Left cardiac atrium (tissue), 4 donors: Measurements from ENCODE around the gene EP400. TPM values are rescaled to one million over a fixed set of nuclear protein-coding genes. Genes with fewer than 3 reads are reported as not detected.
"Not testable (repeated sequence)": the region's sequence is repeated elsewhere in the genome, so short reads cannot be mapped to it uniquely, and the experiment has no call there.

Source experiments
- ATAC-seq, 2 donors: fragments of 200-7000 bp; cut with Tn5 transposase; one replicate each; pipeline ENCODE4 v1.9.1; 2020; ENCODE audit warnings: mild to moderate bottlenecking in 2 of 2, moderate library complexity in 2 of 2
- DNase-seq: peaks from one replicate; pipeline ENCODE4 v3.0.0-alpha.2; 2020
- intact Hi-C, 2 donors: fragments of 100-400 bp; cut with DNase I; formaldehyde crosslinking; loops; one replicate each; pipeline versions ENCODE4 v1.14.1 to v1.15.1; 2022 to 2023
- total RNA-seq, 2 donors: library from RNA; stranded (reverse); fragmentation: NEBNext Ultra II Directional; extraction: Animal tissue kit (Norgen Biotek cat#: 25700); gene quantifications; one replicate each; pipeline ENCODE4 v1.2.1, GENCODE V29; 2021
- donor health status: DM: no; HTN: yes; CAD: no.
- donor health status: DM: no; HTN: yes; CAD: no; lungs with severe emphysema.
- donor health status: DM: yes; HTN: yes; CAD: no.
- donor health status: Dilated cardiomyopathy.

The EP400 gene
- total RNA-seq, 2 donors from 2014 or later: 15.7 to 21.1 TPM

DNA sequence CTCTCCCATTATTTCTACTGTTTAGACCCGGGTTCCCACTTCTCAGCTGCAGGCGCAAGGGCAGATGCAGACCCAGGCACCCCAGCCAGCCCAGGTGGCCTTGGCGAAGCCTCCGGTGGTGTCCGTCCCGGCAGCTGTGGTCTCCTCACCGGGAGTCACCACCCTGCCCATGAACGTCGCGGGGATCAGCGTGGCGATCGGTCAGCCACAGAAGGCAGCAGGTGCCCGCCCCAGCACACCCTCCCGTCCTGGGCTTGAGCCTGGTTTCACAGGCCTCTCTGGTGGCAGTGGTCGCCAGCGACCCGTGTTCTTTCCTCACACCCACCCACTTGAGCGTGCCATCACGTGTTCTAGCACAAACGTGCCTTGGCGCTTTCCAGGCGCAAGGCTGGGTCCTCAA, 117.0 kb downstream of the EP400 start:
- DNase-seq (no peak), ATAC-seq (no peak)
- intact Hi-C loops: no loop called here

DNA sequence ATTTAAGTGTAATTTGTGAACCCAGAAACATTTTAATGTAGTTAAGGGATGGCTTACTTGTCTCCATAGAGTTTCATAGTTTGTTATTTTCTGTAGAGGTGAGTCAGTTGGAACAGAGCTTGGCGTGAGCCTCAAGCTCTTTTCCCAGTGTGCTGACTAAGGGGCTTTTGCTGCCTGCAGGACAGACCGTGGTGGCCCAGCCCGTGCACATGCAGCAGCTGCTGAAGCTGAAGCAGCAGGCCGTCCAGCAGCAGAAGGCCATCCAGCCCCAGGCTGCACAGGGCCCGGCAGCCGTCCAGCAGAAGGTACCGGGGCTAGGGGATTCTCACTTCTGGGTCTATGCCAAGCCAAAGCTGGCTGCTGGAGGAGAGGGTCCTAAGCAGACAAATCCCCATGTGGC, 117.4 kb downstream of the EP400 start:
- ATAC-seq (no peak), DNase-seq (no peak)
- intact Hi-C loops: no loop called here

DNA sequence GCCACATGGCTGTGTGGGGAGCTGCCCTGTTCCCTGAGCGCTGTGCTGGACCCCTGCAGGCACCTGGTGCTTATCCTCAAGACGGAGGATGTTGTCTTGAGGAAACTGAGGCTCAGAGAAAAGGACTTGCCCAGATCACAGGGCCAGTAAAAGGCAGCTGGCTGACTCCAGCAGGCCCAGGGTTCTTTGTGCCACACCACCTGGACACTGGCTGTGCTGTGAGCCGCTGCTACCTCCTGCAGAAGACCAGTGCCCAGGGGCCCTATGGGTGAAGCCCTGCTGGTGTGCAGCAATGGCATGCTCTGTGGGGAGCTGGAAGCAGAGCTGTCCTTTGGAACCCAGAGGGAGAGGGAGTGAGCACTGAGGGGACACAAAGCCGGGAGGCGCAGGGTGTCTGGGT, 118.5 kb downstream of the EP400 start:
- no peak for ATAC-seq
- DNase-seq: no peak
- intact Hi-C loops: no loop called here

DNA sequence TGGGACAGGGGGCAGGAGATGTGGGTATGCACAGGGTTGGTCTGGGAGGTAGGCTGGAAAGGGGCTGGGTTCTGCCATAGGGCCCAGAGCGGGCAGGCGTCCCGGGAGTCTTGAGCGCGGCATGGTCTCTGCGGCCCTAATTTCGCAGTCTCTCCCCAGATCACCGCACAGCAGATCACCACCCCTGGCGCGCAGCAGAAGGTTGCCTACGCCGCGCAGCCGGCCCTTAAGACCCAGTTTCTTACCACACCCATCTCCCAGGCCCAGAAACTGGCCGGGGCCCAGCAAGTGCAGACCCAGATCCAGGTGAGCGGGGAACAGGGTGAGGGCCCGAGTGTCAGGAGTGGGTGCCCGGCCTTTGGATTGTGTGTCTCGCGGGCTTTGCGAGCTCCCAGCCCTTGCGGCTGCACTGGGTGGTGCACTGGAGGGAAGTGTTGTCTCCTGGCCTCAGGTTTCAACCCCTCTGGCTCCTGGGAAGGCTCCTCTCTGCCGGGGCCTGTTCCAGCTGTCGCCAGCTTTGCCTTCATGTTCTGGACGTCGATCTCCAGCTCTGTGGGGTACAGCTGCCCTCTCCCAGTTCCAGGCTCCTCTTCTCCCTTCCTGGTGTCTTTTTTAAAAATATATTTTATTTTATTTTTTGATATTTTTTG, 119.7 kb downstream of the EP400 start:
- no peak for ATAC-seq
- DNase-seq: no peak
- intact Hi-C loops: no loop called here

DNA sequence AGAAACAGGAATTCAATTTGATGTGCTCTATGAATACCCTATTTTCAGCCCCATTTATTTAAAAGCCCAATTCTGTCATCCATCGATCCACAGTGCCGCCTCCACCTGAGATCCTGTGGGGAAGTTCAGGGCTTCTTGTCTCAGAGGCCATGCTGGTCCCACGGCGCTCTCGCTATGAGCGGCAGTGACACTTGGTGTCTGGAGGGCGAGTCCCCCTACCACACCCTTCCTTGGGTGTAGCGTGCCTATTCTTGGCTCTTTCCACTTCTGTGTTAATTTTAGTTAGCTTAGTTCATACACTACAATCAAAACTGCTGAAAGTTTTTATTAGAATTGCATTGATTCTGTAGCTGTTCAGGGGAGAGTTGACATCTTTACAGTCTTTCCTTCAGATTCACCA, 120.6 kb downstream of the EP400 start:
- intact Hi-C loops: no loop called here
- ATAC-seq (no peak), DNase-seq (no peak)

DNA sequence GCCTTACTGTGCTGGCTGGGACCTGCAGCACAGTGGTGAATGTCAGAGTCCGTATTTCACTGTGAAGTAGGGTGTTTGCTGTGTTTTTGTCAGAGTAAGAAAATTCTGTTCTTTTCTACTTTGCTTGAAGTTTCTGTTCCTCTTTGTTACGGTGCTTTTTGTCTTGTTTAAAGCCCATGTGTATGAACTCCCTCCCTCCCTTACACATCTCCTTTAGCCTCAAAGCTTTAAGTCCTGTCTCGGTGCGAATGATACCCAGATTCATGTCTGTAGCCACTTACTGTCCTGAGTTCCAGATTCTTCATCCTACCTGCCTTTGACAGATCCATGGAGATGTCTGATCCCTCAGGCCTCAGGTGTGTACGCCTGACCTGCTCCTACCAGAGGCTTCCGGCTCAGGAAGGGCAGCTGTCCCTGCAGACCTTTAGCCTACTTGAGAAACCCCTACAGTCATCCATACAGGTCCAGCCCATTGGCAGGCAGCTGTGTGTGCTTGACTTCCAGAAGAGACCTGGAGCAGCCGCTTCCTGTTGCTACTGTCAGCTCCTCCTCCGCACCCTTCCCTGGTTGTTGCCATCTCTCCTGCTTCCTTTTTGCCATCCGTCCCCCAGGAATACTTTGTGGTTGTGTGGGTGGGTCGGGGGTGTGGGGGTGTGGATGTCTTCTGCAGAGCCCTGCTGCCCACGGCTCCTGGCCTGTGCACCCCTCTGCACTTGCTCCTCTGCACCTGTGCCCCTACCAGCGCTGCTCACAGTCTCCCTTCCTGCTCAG, 121.5 kb downstream of the EP400 start:
- DNase-seq (no peak), ATAC-seq (no peak)
- intact Hi-C loops: no loop called here

DNA sequence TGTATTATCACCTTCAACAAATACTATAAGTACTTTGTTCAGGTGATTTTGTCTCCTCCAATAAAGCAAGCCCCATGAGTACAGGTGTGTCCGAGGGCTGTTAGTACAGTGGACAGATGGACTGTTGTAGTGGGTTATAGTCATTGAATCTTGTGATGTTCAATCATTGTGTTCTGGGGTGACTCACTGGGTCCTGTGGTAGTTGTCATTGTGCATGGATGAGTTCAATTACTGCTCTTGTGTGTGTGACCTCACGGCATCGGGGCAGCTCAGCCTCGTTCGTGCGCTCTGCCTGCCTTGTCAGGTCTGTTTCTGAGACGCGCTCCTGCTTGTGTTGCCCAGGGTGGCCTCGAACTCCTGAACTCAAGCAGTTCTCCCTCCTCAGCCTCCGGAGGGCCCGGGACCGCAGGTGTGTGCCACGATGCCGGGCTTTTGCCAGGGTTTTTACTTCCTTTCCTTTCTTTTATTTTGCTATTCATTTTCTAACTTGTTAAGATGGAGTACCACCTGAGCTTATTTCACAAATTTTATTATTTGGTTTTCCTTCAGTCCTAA, 122.2 kb downstream of the EP400 start:
- no peak for ATAC-seq
- DNase-seq: no peak
- intact Hi-C loops: no loop called here

DNA sequence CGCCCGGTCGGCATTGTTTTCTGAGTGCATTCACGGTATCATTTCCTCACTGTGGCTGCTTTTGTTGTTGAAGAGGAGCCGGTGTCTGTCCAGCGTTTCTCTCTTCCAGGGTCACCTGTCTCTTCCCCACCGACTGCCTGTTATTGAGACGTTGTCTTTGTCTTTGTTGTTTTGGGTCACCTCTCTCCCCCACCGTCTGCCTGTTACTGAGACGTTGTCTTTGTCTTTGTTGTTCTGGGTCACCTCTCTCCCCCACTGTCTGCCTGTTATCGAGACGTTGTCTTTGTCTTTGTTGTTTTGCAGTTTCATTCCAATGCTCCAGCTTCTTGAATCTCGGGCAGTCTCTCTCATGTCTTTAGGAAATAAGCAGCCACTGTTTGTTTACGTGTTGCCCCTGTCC, 124.5 kb downstream of the EP400 start:
- intact Hi-C loops: no loop called here
- ATAC-seq (no peak), DNase-seq (no peak)

DNA sequence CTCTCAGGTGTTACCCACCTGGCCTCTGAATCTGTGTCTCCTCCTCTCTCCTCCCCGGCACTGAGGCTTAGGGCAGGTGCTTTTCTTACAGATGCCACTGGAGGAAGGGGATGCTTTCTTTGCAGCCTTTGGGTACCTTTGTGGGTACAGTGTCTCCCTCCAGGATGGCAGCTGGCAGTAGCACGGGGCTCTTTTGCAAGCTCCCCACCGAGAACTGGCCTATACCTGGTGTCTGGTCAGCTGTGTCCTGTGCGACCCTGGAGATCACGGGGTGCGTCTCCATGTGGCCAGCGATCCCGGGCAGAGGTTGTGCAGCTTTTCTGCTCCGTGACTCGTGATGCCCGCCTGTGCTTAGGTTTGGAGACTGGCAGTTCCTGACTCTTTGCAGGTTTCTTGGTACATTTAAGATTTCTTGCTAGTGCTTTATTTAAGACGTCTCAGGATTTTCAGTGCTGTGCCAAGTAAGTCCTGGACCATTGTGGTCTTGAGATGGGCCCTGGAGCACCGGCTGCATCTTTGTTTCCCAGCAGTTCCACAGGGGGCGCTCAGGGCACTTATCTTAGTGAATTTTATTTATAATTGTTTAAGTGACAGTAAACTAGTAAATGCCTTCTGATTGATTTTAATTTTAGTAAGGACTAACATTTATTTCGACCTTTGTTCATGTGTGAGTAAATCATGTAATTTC, 125.4 kb downstream of the EP400 start:
- intact Hi-C loops: no loop called here
- DNase-seq (no peak), ATAC-seq (no peak)

DNA sequence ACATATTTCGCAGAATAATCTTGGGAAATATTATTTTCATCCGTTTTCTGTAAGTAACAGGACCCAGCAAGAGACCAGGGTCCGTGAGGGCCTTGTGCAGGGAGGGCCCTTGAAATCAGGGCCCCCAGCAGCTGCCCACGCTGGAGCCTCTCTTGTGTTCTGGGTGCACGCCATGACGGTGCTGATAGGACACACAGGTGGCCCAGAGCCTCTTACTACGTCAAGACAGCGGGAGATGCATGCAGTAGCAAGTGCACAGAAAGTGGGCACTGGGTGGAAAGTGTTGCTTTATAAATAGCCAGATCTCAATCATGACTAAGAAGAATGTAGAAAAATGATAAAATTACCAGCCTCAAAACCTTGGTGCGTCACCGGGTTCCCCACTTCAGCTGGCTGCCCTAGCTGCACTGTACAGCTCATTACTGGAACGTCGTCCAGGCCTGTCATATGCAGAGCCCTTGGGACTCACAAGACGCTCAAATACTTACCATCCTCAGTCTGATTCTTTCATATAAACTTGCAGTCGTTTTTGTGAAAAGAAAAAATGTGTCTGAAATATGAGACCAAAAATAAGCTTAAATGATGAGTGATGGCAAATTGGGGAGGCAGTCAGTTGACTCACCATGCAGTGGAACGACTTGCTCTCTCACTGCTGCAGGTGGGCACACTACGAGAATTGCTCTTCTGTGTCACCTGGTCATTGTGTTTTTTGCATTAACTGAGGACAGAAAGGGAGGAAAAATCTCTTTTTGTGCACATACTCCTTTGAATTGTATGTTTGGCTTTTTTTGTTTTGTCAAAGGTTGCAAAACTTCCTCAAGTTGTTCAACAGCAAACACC, 126.2 kb downstream of the EP400 start:
- no peak for ATAC-seq
- no peak for DNase-seq
- intact Hi-C loops: no loop called here

DNA sequence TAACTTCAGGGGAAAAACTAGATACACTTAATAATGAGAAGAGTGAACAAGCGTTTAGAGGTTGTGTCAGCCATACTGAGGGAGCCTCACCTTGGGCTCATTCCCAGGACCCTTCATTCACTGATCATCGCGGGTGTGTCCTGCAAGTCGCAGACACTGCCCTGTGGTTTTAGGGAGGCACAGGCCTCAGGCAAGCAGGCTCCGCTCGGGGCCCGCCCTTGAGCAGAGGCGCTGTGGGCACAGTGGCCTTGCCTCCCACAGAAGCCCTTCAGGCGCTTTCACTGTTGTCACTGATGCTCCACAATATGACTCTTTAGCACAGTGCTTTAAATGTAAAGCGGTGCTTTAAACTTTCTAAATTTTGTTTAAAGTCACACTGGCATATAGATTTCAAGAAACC, 127.0 kb downstream of the EP400 start:
- ATAC-seq: no peak
- intact Hi-C loops: no loop called here
- DNase-seq: no peak

DNA sequence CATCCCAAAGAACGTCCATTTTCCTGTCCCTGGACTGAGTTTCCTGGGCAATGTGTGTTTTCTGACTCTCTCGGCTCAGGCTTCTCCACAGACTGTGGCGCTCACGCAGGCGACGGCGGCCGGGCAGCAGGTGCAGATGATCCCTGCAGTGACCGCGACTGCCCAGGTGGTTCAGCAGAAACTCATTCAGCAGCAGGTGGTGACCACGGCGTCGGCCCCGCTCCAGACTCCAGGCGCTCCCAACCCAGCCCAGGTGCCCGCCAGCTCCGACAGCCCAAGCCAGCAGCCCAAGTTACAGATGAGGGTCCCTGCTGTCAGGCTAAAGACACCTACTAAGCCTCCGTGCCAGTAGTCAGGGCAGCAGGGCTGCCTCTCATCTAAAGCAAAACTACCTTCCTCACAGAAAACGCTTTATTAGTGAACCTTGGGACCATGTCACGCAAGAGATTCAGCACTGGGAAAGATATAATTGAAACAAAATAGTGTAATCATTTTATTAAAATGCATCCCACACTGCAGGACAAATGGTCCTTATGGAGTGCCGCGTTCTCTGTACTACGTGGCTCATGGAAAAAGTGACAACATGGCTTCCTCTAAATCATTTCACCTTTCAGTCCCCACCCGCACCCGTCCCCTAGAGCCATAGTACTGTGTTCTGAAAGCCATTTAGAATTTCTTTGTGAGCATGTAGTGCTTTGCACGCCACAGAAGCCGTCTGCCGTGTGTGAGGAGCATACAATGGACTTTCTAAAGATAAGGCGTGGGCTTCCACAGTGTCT, 127.8 kb downstream of the EP400 start:
- DNase-seq (no peak), ATAC-seq (no peak)
- intact Hi-C loops: no loop called here

DNA sequence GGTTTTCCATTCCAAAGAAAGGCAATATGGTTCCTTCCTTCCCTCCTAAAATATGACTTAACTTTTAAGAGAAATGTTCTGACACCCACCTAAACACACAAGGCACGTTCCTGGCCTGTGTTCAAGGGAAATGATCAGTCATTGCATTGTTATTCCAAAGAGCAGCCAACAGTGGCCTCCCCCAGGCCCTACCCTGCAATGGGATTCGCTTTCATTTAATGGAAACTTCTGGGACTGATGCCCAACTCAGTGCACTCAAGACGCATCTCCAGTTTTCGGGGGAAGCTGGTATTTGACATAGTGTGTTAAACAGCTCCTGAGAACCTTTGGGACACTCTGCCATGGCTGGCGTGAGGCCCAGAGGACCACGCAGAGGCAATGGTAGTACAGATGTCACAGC, 128.4 kb downstream of the EP400 start:
- intact Hi-C loops: no loop called here
- ATAC-seq: peak; percentile 20 to 43
- DNase-seq: peak; percentile 52

DNA sequence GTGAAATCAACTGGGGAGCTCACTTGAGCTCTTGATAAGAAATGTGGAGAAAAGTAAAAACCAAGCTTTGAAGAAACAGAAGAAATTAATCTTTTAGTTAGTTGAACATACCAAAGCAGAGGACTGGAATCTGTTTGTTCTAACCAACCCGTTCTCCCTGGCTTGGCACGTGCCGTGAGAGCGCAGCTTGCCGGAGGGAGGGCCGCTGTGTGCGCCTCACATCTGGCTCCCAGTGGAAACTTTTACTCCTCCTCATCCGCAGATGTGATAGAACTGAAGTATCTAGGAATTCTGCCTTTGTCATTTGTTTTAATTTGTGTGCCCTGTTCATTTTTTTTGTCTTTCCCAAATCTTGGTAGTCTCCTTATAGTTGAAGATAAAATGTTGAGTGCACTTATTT, 129.5 kb downstream of the EP400 start:
- DNase-seq (peak; percentile 52), ATAC-seq (no peak)
- intact Hi-C loops: no loop called here

DNA sequence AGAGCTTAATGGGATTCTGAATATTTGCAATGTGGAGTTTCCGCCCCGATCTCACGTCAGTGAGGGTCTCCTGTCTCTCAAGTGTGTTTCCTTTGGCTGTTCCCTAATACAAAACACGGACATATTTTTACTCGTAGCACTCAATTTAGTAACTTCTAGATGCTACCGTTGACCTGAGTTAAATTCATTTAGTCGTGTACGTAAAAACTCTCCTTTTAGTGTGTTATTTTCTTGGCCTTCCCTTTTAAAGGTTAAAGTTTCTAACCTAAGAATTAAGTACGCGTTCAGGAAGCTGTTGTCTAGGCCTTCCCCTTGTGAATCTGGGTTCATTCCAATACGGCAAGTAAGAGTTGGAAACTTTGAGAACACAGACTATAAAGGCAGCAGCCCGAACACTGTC, 130.0 kb downstream of the EP400 start:
- no peak for DNase-seq
- ATAC-seq: no peak
- intact Hi-C loops: no loop called here

DNA sequence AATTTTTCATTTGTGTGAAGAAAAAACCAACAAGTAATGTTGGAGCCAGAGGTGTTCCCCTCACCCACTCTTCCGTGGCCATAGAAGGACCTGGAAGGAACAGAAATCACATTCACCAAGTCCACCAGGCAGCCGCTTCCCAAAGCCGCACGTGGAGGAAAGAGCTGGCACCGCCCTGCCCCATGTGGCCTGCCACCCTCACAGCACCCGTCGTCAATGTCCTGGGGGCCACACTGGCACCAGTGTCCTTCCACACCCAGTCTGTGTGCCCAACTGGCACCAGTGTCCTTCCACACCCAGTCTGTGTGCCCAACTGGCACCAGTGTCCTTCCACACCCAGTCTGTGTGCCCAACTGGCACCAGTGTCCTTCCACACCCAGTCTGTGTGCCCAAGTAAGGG, 130.8 kb downstream of the EP400 start:
- ATAC-seq, DNase-seq, intact Hi-C loops: not testable (repeated sequence)

DNA sequence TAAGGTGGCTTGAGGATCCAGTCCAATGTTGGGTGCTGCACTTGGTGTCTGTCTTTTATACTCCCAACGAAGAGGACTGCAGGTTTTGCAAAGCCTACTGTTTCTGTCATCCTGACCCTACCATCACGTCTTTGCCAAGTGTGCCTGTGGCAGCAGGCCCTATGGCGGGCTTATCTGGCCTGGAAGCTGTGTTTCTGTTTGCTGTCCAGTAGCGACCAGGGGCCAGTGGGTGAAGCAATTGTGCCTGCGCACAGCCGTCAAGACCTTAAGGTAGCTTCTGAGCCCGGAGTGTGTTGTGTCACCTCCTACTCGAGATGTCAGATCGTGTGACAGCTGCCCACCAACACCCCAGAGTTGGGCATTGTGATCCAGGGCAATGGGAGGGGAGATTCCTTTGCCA, 131.7 kb downstream of the EP400 start:
- intact Hi-C loops: no loop called here
- ATAC-seq (no peak), DNase-seq (no peak)

DNA sequence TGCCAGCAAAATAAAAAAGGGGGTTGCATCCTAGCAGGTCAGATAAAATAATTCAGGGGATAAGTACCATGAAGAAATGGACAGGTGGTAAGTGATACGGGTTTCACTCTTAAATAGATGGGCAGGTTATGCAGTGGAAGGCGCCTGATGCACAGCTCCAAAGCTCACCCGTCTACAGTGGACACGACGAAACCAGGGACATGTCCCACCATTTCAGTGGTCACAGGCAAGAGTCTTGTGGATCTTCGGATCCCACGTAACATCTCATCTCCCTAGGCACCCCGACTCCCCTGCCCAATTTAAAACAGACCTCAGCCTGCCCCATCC, 133.8 kb downstream of the EP400 start:
- no peak for ATAC-seq
- intact Hi-C loops: no loop called here
- no peak for DNase-seq
